Measurements from ENCODE around the gene WBP11.

Gene WBP11

DNA sequence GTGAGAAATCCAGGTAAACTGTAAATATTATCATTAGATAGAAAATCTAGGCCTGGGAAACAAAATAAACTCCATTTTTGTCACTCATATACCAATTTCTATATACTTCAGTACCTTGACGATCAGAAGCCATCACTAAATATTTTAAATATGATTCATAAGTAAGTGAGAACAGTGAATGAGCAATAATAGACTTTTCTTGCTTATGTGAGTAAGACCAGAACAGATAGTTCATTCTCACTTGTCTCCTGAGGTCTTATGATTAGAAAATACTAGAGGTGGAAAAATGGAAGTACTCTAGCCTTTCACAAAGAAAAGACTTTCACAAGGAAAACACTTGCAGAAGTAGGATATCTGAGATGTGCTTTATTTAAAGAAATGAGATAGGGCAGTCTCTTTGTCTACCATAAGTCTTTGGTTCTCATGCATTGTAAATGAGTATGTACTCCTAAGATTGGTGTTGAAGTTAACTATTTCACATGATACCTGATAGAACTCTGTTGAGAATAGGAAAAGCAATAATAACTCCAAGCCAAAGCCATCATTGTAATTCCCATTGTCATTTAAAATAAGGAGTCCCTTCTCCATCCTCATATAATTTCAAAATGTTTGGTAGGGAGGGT lies 20.8 kb upstream of the WBP11 start:
- no peak for DNase-seq (ENCODE audit: low spot score)

GRCh38 chr12:14814014-14814413 lies 10.7 kb upstream of the WBP11 start, which contains the start of gene SMCO3:
SMCO3 (minus strand) TSS chr12:14814182; CDS start chr12:14806680, 7,502 bp downstream.
- no peak for DNase-seq (ENCODE audit: low spot score)

- no peak for DNase-seq (ENCODE audit: low spot score)
Observed at GRCh38 chr12:14811486-14811885, 8.2 kb upstream of the WBP11 start.

GRCh38 chr12:14810953-14811483 lies 7.7 kb upstream of the WBP11 start:
- DNase-seq (ENCODE audit: low spot score): peak; percentile 42

DNA sequence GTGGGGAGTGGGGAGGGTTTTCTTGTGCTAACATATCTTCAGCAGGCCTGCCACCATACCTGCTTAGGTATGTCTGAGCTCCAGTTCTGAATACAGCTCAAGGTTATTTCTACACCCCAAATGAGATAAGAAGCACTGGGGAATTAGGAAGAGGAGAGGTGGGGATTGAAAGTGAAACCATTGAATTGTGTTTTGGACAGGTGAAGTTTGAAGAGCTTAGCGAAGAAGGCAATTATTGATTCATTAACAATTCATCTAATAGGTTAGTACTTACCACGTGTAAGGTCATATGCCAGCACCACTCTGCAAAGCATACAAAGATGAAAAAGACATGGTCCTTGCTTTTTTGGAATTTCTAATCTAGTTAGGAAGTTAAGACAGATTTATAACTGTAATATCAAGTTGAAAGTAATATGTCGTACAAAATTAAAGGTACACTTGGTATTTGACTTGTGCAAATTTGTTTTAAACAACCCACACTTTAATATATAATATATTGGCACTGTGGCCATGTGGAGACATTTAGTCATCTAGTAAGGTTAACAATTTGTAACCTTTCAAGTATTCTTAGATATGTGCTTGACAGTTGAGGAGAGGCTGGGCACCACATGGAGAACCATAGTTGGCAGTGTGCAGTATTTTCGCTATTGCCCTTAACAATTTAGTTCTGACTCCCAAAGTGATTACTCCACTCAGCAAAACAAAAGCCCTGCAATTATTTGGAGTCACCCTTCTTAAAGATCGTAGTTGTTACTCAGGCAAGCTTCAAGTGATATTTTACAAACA lies 7.1 kb upstream of the WBP11 start:
- no peak for DNase-seq (ENCODE audit: low spot score)

- no peak for DNase-seq (ENCODE audit: low spot score)
Observed at GRCh38 chr12:14803830-14804160, 517 bp upstream of the WBP11 start.

DNA sequence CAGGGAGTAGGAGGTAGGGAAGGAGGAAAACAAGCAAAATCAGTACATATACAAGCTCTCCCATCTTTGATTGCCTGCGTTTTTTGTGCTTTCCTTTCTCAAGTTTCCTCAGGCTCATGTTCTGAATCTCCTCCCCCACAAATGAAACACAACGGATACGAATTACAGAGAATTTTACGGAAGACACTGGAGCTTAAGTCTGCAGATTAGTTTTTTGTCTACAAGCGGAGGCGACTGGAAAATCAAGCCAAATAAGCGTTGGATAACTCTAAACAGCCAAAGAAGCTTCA lies 612 bp downstream of the WBP11 start:
- DNase-seq (ENCODE audit: low spot score): no peak

DNA sequence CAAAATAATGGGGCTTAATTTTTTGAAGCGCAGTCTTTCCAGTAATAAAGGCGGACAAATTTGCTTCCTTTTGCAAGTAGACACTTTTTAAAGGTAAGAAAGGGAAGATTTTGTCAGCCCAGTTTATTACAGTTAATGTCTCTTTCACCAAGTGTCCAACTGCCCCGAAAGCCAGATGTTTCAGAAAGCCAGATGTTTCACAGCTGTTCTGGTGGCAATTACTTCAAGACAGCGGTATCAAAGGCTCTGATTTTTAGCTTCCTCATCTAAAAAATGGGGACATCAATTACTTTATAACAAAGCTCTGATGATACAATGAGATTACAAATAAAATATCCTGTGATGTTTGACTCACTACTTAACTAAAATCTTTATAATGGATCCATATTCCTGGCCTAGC lies 1.0 kb downstream of the WBP11 start:
- DNase-seq (ENCODE audit: low spot score): no peak

GRCh38 chr12:14795028-14795448 lies 8.2 kb downstream of the WBP11 start:
- no peak for DNase-seq (ENCODE audit: low spot score)

- no peak for DNase-seq (ENCODE audit: low spot score)
Observed at GRCh38 chr12:14785568-14785967, 17.7 kb downstream of the WBP11 start.

- no peak for DNase-seq (ENCODE audit: low spot score)
Observed at GRCh38 chr12:14784471-14784870, 18.8 kb downstream of the WBP11 start.

DNA sequence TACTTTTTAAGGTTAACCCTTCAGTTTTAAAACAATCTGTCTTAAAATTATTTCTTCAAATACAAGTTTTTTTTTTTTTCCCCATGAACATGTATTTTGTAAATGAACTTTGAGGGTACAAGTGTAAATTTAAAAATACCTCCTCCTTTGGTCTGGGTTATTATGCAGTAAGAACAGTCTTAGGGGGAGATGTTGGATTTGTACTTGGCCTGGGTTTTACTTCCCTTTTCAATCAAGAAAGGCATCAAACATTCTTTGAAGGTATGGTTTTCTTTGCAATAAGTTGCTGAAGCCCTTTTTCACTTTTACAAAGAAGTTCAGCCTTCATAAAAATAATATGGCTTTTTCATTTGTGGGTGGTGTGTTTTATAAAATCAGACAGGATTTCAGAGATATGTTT lies 20.5 kb downstream of the WBP11 start:
- no peak for DNase-seq (ENCODE audit: low spot score)

- DNase-seq (ENCODE audit: low spot score): no peak
Observed at GRCh38 chr12:14781563-14781962, 21.7 kb downstream of the WBP11 start.

DNA sequence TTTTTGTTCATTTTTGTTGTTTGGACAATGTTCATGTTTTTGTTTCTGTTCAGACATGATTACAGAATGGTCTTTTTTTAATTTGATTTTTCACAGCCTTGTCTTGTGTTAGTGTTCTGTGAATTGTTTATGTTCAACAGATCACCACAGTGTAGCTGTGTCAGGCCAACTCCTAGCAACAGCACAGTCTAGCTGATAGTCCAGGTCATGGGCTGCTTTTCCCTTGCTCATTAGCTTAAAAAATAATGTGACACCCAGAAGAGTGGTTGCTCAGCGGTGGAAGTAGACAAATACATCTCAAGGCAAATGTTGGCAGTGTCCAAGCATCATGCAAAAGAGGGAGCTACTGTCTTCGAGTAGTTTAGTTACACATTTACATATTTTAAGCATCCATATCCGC lies 22.4 kb downstream of the WBP11 start:
- DNase-seq (ENCODE audit: low spot score): no peak

- DNase-seq (ENCODE audit: low spot score): no peak
Observed at GRCh38 chr12:14779834-14780233, 23.4 kb downstream of the WBP11 start.

GRCh38 chr12:14777271-14777670 lies 26.0 kb downstream of the WBP11 start:
- DNase-seq (ENCODE audit: low spot score): no peak

DNA sequence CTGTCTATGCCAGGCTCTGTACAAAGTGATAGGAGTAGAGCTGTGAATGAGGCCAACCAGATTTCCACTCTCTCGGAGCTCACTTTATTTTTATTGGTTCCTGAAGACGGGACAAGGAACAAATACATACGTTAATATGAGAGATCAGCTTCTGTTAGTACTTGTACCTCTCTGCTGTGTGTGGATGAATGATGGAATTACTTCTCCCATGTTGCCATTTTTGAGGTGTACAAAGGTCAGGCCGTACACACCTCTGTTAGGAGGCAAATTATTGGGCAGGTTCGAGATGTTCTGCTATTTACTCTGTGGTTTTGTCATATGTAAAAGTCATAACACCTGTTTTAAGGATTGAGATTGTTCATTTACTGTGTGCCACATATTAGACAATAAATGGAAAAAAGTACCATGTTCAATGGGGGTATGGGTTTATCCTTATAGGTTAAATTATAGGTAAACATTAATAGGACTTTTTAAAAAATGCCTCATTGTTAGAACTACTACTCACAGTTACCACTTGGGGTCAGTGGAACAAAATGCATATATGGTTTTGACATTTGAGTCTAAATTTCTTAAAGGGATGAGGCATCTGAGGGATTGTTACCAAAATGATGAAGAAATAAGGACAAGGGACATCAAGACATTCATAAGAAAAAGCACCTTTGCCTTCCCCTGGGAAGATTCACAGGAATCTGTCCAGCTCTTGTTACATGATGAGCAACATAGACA lies 26.9 kb downstream of the WBP11 start:
- DNase-seq (ENCODE audit: low spot score): no peak

- no peak for DNase-seq (ENCODE audit: low spot score)
Observed at GRCh38 chr12:14775636-14775980, 27.7 kb downstream of the WBP11 start.

GRCh38 chr12:14774906-14775635 lies 28.2 kb downstream of the WBP11 start:
- DNase-seq (ENCODE audit: low spot score): no peak

GRCh38 chr12:14774074-14774905 lies 29.0 kb downstream of the WBP11 start:
- DNase-seq (ENCODE audit: low spot score): no peak

DNA sequence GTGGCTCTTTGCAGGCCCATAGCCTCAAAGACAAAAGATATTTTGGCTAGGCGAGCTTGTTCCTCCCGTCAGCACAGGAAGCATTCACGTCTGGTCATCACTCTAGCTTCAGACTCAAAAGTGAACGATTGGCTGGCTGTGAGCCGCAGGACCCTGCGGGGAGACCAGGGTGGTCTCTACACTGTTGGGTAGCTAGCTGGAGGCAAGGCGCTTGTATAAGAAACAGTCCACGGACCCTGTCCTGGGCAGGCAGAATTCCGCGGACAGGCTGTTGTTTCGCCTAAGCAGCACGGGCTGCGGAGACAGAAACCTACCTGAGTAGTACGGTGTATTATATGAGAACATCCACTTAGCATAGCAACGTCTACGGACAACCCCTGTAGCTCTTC lies 29.6 kb downstream of the WBP11 start:
- no peak for DNase-seq (ENCODE audit: low spot score)

DNA sequence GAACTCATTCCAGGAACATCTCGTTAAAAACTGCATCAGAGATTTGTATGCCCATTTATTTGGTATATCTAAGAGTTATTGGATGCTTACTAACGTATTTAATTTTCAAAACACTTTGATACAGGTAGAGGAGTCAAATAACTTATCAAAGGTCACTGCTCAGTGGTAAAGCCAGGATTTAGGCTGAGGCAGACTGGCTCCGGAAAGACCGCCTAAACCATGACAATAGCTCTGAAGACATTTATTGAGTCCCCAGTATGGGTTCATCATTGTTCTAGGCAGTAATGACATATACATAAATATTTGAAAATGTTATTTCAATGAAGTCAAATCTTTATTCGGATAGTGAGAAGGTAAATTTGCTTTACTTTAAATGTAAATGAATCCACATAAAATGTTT lies 30.3 kb downstream of the WBP11 start:
- DNase-seq (ENCODE audit: low spot score): no peak

Data from D341Med (cell line).